Lower lobe of right lung (tissue), 2 donors: Measurements from ENCODE around the gene TMEM245. TPM values are rescaled to one million over a fixed set of nuclear protein-coding genes. Genes with fewer than 3 reads are reported as not detected.

Experiments used
- ATAC-seq, 2 donors: fragments of 200-7000 bp; cut with Tn5 transposase; one replicate each; pipeline ENCODE4 v1.9.1; 2020 to 2022; ENCODE audit warnings: mild to moderate bottlenecking in 2 of 2, moderate library complexity in 2 of 2
- DNase-seq: peaks from one replicate; pipeline ENCODE4 v3.0.0-alpha.2; 2020
- H3K27ac ChIP-seq: fragments of 200-600 bp; one replicate; pipeline ENCODE4 v1.8.0; 2022
- H3K27me3 ChIP-seq: fragments of 200-600 bp; one replicate; pipeline ENCODE4 v1.8.0; 2022; ENCODE audit warnings: low read depth
- H3K36me3 ChIP-seq: fragments of 200-600 bp; one replicate; pipeline ENCODE4 v1.8.0; 2022; ENCODE audit warnings: mild to moderate bottlenecking
- H3K4me1 ChIP-seq: fragments of 200-600 bp; one replicate; pipeline ENCODE4 v1.8.0; 2022
- H3K4me3 ChIP-seq: fragments of 200-600 bp; one replicate; pipeline ENCODE4 v1.8.0; 2022; ENCODE audit warnings: mild to moderate bottlenecking
- H3K9me3 ChIP-seq: fragments of 200-600 bp; one replicate; pipeline ENCODE4 v1.8.0; 2022
- CTCF ChIP-seq: fragments of 200-600 bp; IDR thresholded peaks from one replicate; pipeline ENCODE4 v1.8.0; 2022; ENCODE audit warnings: antibody characterized with exemption, mild to moderate bottlenecking
- intact Hi-C: fragments of 100-400 bp; cut with DNase I; formaldehyde crosslinking; loops from one replicate; pipeline ENCODE4 v1.11.0; 2022
- long read RNA-seq: library from polyadenylated mRNA; unstranded; transcript quantifications from one replicate; pipeline ENCODE4 v2.0.0, GENCODE V29; 2021
- total RNA-seq: library from RNA; stranded (reverse); fragmentation: NEBNext Ultra II Directional; extraction: Animal tissue kit (Norgen Biotek cat#: 25700); gene quantifications from one replicate; pipeline ENCODE4 v1.2.1, GENCODE V29; 2021
- donor health status: DM: no; HTN: yes; CAD: no; lungs with severe emphysema.

TMEM245 gene
- 85.7 TPM for total RNA-seq
- long read RNA-seq, partial matches to known transcripts: 32 of 220 reads
- long read RNA-seq, other reads (novel, unspliced or antisense): 186 of 220 reads

- Histone ChIP-seq H3K27ac (peak within 1 kb of the TSS; percentile 91), H3K36me3 (no peaks in the 10 kb centered on the region), H3K4me1 (peaks cover 42% of the 10 kb centered on the region), H3K4me3 (peak within 1 kb of the TSS; percentile 89), H3K27me3 (no peaks in the 10 kb centered on the region), H3K9me3 (no peaks in the 10 kb centered on the region)
- ATAC-seq (peak; percentile 96 to 98), DNase-seq (peak; percentile 97)
- peak; percentile 15 for TF ChIP-seq CTCF
- intact Hi-C loops: no loop called here
Observed at GRCh38 chr9:109119439-109120203, at the start of gene TMEM245. Gene TMEM245, minus strand, starts transcription at chr9:109119947. Its CDS starts 34 bp downstream, at chr9:109119913.

- intact Hi-C loops: no loop called here
- DNase-seq (no peak), ATAC-seq (no peak)
- Histone ChIP-seq H3K36me3 (no peaks in the 10 kb centered on the region), H3K4me1 (no peaks in the 10 kb centered on the region), H3K27ac (no peak overlapping the region), H3K4me3 (no peak overlapping the region), H3K9me3 (no peaks in the 10 kb centered on the region), H3K27me3 (peaks cover 32% of the 10 kb centered on the region)
- no peak for TF ChIP-seq CTCF
Observed at GRCh38 chr9:109168170-109168569, 48.4 kb upstream of the TMEM245 start.

GRCh38 chr9:109167716-109168115, 48.0 kb upstream of the TMEM245 start:
- peaks cover 32% of the 10 kb centered on the region for H3K27me3 ChIP-seq
- ATAC-seq (no peak), DNase-seq (no peak)
- intact Hi-C loops: no loop called here
- H3K9me3 ChIP-seq: no peaks in the 10 kb centered on the region
- H3K4me1 ChIP-seq: no peaks in the 10 kb centered on the region
- H3K27ac ChIP-seq: no peak overlapping the region
- no peaks in the 10 kb centered on the region for H3K36me3 ChIP-seq
- no peak for TF ChIP-seq CTCF
- H3K4me3 ChIP-seq: no peak overlapping the region

- Histone ChIP-seq H3K9me3 (no peaks in the 10 kb centered on the region), H3K27ac (no peak within 1 kb of the TSS), H3K36me3 (no peaks in the 10 kb centered on the region), H3K4me1 (no peaks in the 10 kb centered on the region), H3K27me3 (peaks cover 32% of the 10 kb centered on the region), H3K4me3 (no peak within 1 kb of the TSS)
- DNase-seq: no peak
- TF ChIP-seq CTCF: no peak
- intact Hi-C loops: no loop called here
- peak in 1 of 2 donors; percentile 21 for ATAC-seq
Observed at GRCh38 chr9:109166771-109167601, 47.2 kb upstream of the TMEM245 start, which contains the start of gene FRRS1L. Gene FRRS1L, minus strand, starts transcription at chr9:109167249. Its CDS starts 111 bp downstream, at chr9:109167138.

- no peaks in the 10 kb centered on the region for H3K36me3 ChIP-seq
- no peak overlapping the region for H3K27ac ChIP-seq
- intact Hi-C loops: no loop called here
- ATAC-seq (no peak), DNase-seq (no peak)
- no peaks in the 10 kb centered on the region for H3K4me1 ChIP-seq
- H3K27me3 ChIP-seq: peaks cover 32% of the 10 kb centered on the region
- no peak overlapping the region for H3K4me3 ChIP-seq
- H3K9me3 ChIP-seq: no peaks in the 10 kb centered on the region
- no peak for TF ChIP-seq CTCF
Observed at GRCh38 chr9:109166171-109166770, 46.5 kb upstream of the TMEM245 start.
